GM12875 (cell line): ENCODE measurements around the gene LIMS1.
"Not testable (repeated sequence)": the region's sequence is repeated elsewhere in the genome, so short reads cannot be mapped to it uniquely, and the experiment has no call there.

Source experiments
- H3K4me3 ChIP-seq: one replicate; pipeline ENCODE4 v1.5.1; 2011; ENCODE audit warnings: low read depth, low read length, control low read depth
- CTCF ChIP-seq: IDR thresholded peaks from 2 replicates; pipeline ENCODE4 v1.5.1; 2011; ENCODE audit warnings: low read depth, mild to moderate bottlenecking, control low read depth, inconsistent platforms, low read length, moderate library complexity, borderline replicate concordance; ENCODE audit not compliant: insufficient read depth

The LIMS1 gene

GRCh38 chr2:108555572-108555971 is 21.3 kb downstream of the LIMS1 start:
- H3K4me3 ChIP-seq = no peak overlapping the region
- no peak for TF ChIP-seq CTCF

GRCh38 chr2:108556581-108556980 is 22.3 kb downstream of the LIMS1 start:
- H3K4me3 ChIP-seq = not testable (repeated sequence)

- TF ChIP-seq CTCF = no peak
- H3K4me3 ChIP-seq = no peak overlapping the region
Measured at GRCh38 chr2:108560241-108560811, 26.1 kb downstream of the LIMS1 start.

GRCh38 chr2:108560895-108561530 is 26.7 kb downstream of the LIMS1 start:
- no peak overlapping the region for H3K4me3 ChIP-seq
- no peak for TF ChIP-seq CTCF

GRCh38 chr2:108562274-108562673 is 28.0 kb downstream of the LIMS1 start:
- no peak for TF ChIP-seq CTCF
- no peak overlapping the region for H3K4me3 ChIP-seq

GRCh38 chr2:108564510-108564909 is 30.2 kb downstream of the LIMS1 start:
- no peak overlapping the region for H3K4me3 ChIP-seq
- no peak for TF ChIP-seq CTCF

- no peak overlapping the region for H3K4me3 ChIP-seq
- TF ChIP-seq CTCF = no peak
Measured at GRCh38 chr2:108565778-108566375, 31.6 kb downstream of the LIMS1 start.
